ENCODE results near the gene SLC25A12. TPM values are rescaled to one million over a fixed set of nuclear protein-coding genes. Genes with fewer than 3 reads are reported as not detected.

The SLC25A12 gene, protein sequence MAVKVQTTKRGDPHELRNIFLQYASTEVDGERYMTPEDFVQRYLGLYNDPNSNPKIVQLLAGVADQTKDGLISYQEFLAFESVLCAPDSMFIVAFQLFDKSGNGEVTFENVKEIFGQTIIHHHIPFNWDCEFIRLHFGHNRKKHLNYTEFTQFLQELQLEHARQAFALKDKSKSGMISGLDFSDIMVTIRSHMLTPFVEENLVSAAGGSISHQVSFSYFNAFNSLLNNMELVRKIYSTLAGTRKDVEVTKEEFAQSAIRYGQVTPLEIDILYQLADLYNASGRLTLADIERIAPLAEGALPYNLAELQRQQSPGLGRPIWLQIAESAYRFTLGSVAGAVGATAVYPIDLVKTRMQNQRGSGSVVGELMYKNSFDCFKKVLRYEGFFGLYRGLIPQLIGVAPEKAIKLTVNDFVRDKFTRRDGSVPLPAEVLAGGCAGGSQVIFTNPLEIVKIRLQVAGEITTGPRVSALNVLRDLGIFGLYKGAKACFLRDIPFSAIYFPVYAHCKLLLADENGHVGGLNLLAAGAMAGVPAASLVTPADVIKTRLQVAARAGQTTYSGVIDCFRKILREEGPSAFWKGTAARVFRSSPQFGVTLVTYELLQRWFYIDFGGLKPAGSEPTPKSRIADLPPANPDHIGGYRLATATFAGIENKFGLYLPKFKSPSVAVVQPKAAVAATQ
- total RNA-seq, result 91.1 TPM

DNA sequence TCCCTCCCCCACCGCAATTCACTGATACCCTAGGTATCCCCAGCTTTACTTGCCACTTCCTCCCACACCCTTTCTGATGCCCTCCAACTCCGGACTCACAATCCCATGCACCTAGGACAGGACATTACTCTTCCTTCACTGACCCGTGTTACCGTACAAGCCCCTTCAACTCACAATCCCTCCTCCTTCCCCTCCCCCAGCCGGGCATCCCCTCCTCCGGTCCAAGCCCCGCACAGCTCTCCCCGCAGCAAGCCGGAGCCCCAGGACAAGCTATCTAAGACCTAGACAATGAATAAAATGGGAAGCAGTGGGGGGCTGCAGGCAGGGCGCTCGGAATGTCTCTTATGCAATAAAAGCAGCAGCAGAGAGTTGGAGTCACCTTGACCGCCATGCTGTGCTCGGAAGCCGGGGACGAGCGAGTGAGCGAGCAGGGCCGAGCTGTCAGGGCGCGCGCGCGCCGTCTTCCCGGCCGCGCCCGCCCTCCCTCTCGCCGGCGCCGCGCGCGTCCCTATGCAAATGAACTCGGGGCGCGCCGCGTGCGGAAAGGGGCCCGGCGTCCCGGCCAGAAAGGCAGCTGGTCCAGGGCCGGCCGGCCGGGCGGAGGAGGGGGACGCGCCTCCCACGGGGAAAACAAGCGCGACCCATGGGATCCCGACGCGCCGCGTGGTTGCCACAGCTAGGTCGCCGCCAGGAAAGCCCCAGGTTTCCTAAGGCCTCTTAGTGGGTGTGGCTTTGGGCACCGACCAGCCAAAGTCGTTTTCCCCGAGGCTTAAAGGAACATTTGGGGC is at the start of gene SLC25A12:
SLC25A12 (minus strand) TSS at position 421 of the 788 bp plus-strand sequence; CDS start at position 391, 30 bp downstream.

GRCh38 chr2:171922230-171923022 is 28.4 kb upstream of the SLC25A12 start, which contains the start of gene HAT1:
Gene HAT1 (plus strand): TSS chr2:171922461. CDS start chr2:171922501, 40 bp downstream.

Small RNAs within 50 kb of the gene (small RNA-seq; reads per million reads assigned to genes)
- gene RNU6-182P (ENCODE audit: low replicate concordance), result not detected

Other genes with a start within 250 kb of the SLC25A12 start
- 365 TPM for gene DYNC1I2, start 206.8 kb downstream of the SLC25A12 start, total RNA-seq
- gene HAT1, start 28.2 kb upstream of the SLC25A12 start, total RNA-seq, result 44.8 TPM
- 16.0 TPM for gene METAP1D, start 105.7 kb upstream of the SLC25A12 start, total RNA-seq
- gene DLX1, start 191.3 kb upstream of the SLC25A12 start, total RNA-seq, result 31.6 TPM
- 9.4 TPM for gene DLX2, start 208.7 kb upstream of the SLC25A12 start, total RNA-seq

Data from parietal lobe (tissue), 2 donors.